Femur (tissue), 1 donor: ENCODE data around the gene ILKAP.

Experiments used
- DNase-seq: peaks from one replicate; pipeline ENCODE4 v3.0.0-alpha.2; 2017

The ILKAP gene

GRCh38 chr2:238149841-238150572 lies 53.5 kb downstream of the ILKAP start:
- DNase-seq, result peak; percentile 82

- DNase-seq, result no peak
These were observed 54.5 kb downstream of the ILKAP start for GRCh38 chr2:238148981-238149380.

GRCh38 chr2:238146884-238147544 lies 56.5 kb downstream of the ILKAP start:
- DNase-seq, result no peak

GRCh38 chr2:238145851-238146250 lies 57.6 kb downstream of the ILKAP start:
- no peak for DNase-seq

- no peak for DNase-seq
These were observed 58.4 kb downstream of the ILKAP start for GRCh38 chr2:238145046-238145445.

GRCh38 chr2:238144262-238144661 lies 59.2 kb downstream of the ILKAP start:
- no peak for DNase-seq

- peak; percentile 65 for DNase-seq
These were observed 60.1 kb downstream of the ILKAP start for GRCh38 chr2:238143239-238143951.

- DNase-seq, result no peak
These were observed 60.9 kb downstream of the ILKAP start for GRCh38 chr2:238142382-238143205.

- no peak for DNase-seq
These were observed 61.8 kb downstream of the ILKAP start for GRCh38 chr2:238141541-238142318.

GRCh38 chr2:238140721-238141540 lies 62.6 kb downstream of the ILKAP start:
- no peak for DNase-seq

- DNase-seq, result no peak
These were observed 63.5 kb downstream of the ILKAP start for GRCh38 chr2:238140040-238140439.

GRCh38 chr2:238139196-238140039 lies 64.1 kb downstream of the ILKAP start:
- no peak for DNase-seq

- peak; percentile 73 for DNase-seq
These were observed 64.9 kb downstream of the ILKAP start, which contains the start of gene KLHL30 for GRCh38 chr2:238138331-238139195. KLHL30 (plus strand) TSS chr2:238138668; CDS start chr2:238140755, 2,087 bp downstream.

GRCh38 chr2:238137885-238138284 lies 65.6 kb downstream of the ILKAP start:
- DNase-seq, result no peak

GRCh38 chr2:238136820-238137537 lies 66.5 kb downstream of the ILKAP start:
- no peak for DNase-seq

- no peak for DNase-seq
These were observed 67.8 kb downstream of the ILKAP start for GRCh38 chr2:238135601-238136150.

GRCh38 chr2:238134393-238134785 lies 69.1 kb downstream of the ILKAP start:
- no peak for DNase-seq
